Glomerular endothelial cell (primary cell): ENCODE results near the gene MTHFR. TPM values are rescaled to one million over a fixed set of nuclear protein-coding genes. Genes with fewer than 3 reads are reported as not detected.
A peak's percentile ranks its signal among the peaks of the same experiment; 100 is the strongest.
"Not testable (repeated sequence)": the region's sequence is repeated elsewhere in the genome, so short reads cannot be mapped to it uniquely, and the experiment has no call there.

Experiments used
- DNase-seq: peaks from one replicate; pipeline ENCODE4 v3.0.0-alpha.2; 2011; ENCODE audit warnings: low read depth, low spot score; ENCODE audit errors: extremely low read depth
- total RNA-seq: library from RNA; depleted of rRNA; stranded (reverse); fragments of >200 nt; gene quantifications from 2 replicates; pipeline ENCODE4 v1.2.3, GENCODE V29; 2015

The MTHFR gene
- total RNA-seq, 1 donor from 2014 or later: 27.4 TPM

- no peak for DNase-seq
Measured at GRCh38 chr1:11833900-11834299, 28.1 kb upstream of the MTHFR start.

- DNase-seq: no peak
Measured at GRCh38 chr1:11833497-11833896, 27.7 kb upstream of the MTHFR start.

GRCh38 chr1:11831945-11832725 lies 26.4 kb upstream of the MTHFR start:
- no peak for DNase-seq

GRCh38 chr1:11828511-11828910 lies 22.7 kb upstream of the MTHFR start:
- DNase-seq: no peak

- no peak for DNase-seq
Measured at GRCh38 chr1:11826946-11827345, 21.2 kb upstream of the MTHFR start.

GRCh38 chr1:11825131-11825530 lies 19.4 kb upstream of the MTHFR start:
- no peak for DNase-seq

GRCh38 chr1:11823366-11824137 lies 17.8 kb upstream of the MTHFR start:
- no peak for DNase-seq

GRCh38 chr1:11822091-11822490 lies 16.3 kb upstream of the MTHFR start:
- no peak for DNase-seq

- no peak for DNase-seq
Measured at GRCh38 chr1:11817192-11817591, 11.4 kb upstream of the MTHFR start.

- DNase-seq: no peak
Measured at GRCh38 chr1:11813021-11813420, 7.3 kb upstream of the MTHFR start.

GRCh38 chr1:11807133-11807532 lies 1.4 kb upstream of the MTHFR start:
- DNase-seq: no peak

- DNase-seq: no peak
Measured at GRCh38 chr1:11806307-11806936, 658 bp upstream of the MTHFR start.

- DNase-seq: no peak
Measured at GRCh38 chr1:11804666-11805421, 920 bp downstream of the MTHFR start.

- not testable (repeated sequence) for DNase-seq
Measured at GRCh38 chr1:11803924-11804665, 1.7 kb downstream of the MTHFR start.

GRCh38 chr1:11802973-11803885 lies 2.5 kb downstream of the MTHFR start:
- DNase-seq: peak; percentile 44

GRCh38 chr1:11802616-11802972 lies 3.2 kb downstream of the MTHFR start:
- no peak for DNase-seq

- no peak for DNase-seq
Measured at GRCh38 chr1:11800756-11801433, 4.9 kb downstream of the MTHFR start.

- no peak for DNase-seq
Measured at GRCh38 chr1:11800391-11800755, 5.4 kb downstream of the MTHFR start.

- DNase-seq: no peak
Measured at GRCh38 chr1:11799896-11800295, 5.9 kb downstream of the MTHFR start.
